TTC549 (cell line): ENCODE results near the gene ERBB3.
"Not testable (repeated sequence)": the region's sequence is repeated elsewhere in the genome, so short reads cannot be mapped to it uniquely, and the experiment has no call there.

Experiments used
- FAIRE-seq: peaks from 2 replicates; lab custom pipeline; 2012; peaks lifted over from hg19 to GRCh38; lab: Jason Lieb, UNC

Gene ERBB3

DNA sequence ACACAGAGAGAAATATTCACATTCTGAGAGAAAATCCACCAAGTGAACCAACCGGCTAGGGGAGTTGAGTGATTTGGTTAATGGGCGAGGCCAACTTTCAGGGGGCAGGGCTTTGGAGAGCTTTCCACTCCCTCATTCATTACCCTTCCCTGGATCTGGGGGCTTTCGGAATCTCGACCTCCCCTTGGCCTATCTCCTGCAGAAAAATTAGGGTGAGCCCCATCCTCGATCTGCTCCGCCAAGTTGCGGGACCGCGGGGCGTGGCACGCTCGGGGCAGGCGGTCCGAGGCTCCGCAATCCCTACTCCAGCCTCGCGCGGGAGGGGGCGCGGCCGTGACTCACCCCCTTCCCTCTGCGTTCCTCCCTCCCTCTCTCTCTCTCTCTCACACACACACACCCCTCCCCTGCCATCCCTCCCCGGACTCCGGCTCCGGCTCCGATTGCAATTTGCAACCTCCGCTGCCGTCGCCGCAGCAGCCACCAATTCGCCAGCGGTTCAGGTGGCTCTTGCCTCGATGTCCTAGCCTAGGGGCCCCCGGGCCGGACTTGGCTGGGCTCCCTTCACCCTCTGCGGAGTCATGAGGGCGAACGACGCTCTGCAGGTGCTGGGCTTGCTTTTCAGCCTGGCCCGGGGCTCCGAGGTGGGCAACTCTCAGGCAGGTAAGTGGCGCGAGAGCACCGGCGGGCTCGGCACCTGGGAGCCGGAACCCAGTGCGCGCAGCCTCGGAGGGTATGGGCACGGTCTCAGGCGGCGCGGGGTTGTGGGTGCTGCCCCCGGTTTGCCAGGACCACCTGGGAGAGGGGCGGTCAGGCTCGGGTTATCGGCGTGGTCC is at the start of gene ERBB3:
Gene ERBB3 (plus strand): TSS at position 443 of the 833 bp plus-strand sequence. CDS start 136 bp downstream, at position 579.
- no peak for FAIRE-seq

GRCh38 chr12:56031987-56032386 is 48.0 kb upstream of the ERBB3 start:
- no peak for FAIRE-seq

- FAIRE-seq, result no peak
Observed at GRCh38 chr12:56034586-56035332, 45.2 kb upstream of the ERBB3 start.

DNA sequence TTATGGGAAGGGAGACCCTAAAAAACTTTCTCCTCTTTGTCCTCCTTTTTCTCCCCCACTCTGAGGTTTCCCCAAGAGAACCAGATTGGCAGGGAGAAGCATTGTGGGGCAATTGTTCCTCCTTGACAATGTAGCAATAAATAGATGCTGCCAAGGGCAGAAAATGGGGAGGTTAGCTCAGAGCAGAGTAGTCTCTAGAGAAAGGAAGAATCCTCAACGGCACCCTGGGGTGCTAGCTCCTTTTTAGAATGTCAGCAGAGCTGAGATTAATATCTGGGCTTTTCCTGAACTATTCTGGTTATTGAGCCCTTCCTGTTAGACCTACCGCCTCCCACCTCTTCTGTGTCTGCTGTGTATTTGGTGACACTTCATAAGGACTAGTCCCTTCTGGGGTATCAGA is 42.8 kb upstream of the ERBB3 start:
- no peak for FAIRE-seq

DNA sequence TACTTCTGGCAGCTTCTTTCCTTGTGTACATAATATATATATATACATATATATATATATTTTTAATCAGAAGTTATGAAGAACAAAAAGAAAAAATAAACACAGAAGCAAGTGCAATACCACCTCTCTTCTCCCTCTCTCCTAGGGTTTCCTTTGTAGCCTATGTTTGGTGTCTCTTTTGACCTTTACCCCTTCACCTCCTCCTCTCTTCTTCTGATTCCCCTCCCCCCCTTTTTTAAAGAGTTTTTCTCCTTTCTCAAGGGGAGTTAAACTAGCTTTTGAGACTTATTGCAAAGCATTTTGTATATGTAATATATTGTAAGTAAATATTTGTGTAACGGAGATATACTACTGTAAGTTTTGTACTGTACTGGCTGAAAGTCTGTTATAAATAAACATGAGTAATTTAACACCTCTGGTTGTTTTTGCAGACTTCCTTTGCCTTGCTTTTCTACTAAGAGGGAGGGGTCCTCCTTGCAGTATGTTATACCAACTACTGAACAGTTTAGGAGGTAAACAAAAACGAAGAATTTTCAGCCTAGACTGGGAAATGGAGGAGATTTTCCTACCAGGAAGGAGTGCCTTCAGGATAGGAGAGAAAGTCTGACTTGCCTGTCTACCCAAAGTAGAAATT is 41.8 kb upstream of the ERBB3 start:
- FAIRE-seq, result no peak

DNA sequence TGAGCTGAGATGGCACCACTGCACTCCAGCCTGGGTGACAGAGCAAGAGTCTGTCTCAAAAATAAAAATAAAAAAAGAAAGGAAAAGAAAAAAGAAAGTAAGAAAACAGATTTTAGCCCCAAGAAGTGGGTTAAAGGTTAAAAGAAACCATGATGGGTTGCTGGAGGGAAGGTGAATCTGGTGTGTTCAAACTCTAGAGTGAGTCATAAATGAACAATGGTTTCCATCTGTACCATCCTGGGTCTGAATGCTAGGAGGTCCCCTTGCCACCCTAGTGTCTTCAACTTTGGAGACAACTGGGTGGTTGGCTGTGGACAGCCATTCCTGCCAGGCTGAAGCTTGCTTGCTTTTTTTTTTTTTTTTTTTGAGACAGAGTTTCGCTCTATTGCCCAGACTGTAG is 39.8 kb upstream of the ERBB3 start:
- no peak for FAIRE-seq

DNA sequence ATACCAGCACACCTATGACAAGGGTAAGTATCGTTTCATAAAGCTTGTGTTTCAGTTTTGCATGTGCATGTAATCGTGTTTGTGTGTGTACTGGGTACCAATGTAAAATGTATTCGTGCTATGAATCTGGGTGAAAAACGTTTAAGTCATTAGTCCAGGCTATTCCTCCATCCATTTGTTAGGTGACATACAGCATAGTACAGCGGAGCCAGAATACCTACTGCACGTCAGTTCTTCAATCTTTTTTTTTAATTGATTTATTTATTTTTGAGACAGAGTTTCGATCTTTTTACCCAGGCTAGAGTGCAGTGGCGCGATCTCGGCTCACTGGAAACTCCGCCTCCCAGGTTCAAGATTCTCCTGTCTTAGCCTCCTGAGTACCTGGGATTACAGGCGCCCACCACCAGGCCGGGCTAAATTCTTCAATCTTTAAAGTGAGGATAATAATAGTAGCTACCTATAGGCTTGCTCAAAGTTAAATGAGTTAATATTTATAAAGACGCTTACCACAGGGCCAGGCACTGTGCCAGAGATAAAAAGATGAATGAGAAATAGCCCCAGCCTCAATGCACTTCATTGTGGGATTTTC is 38.9 kb upstream of the ERBB3 start:
- no peak for FAIRE-seq

DNA sequence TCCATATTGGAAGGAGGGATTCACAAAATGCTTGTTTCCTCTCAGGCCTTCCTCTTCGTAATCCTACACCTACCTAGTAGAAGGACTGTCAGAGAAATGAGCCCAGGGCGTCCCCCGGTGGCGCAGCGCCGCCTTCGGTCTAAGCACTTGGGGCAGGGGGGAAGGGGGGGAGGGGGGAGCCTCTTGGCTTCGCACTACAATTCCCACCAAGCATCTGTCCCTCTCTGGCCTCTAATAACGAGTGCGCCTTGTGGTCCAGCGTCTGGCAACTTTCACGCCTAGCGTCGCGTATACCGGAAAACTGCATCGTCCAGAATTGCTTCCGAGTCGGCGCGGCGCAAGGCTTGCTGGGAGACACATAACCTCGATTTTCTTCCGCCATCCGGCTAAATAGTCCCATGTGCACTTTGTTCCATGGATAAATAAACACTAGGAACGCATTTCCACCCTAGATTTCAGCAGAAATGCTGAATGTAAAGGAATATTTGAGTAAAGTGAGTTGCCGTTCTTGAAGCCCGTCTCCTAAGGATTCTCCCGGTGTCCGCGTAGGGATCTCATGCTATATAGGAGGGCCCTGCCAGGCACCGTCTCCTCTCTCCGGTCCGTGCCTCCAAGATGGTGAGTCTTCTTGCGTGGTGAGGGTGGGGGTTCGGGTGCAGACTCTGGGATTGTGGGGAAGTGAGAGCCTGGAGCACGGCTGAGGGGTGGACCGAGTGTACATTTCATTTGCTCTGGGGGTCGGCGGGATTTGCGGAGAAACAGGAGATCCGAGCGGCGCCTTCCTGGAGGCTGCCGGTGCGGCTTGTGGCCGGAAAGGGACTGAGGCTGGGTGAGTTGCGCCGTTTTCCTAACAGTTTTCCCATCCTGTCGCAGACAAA is 38.2 kb upstream of the ERBB3 start, which contains the start of gene RPS26:
Gene RPS26 (plus strand): TSS at position 367 of the 878 bp plus-strand sequence. CDS start 249 bp downstream, at position 616.
- no peak for FAIRE-seq

GRCh38 chr12:56042430-56042813 is 37.5 kb upstream of the ERBB3 start:
- FAIRE-seq, result not testable (repeated sequence)

GRCh38 chr12:56042843-56043242 is 37.1 kb upstream of the ERBB3 start:
- FAIRE-seq, result no peak

GRCh38 chr12:56046027-56046780 is 33.8 kb upstream of the ERBB3 start:
- no peak for FAIRE-seq

DNA sequence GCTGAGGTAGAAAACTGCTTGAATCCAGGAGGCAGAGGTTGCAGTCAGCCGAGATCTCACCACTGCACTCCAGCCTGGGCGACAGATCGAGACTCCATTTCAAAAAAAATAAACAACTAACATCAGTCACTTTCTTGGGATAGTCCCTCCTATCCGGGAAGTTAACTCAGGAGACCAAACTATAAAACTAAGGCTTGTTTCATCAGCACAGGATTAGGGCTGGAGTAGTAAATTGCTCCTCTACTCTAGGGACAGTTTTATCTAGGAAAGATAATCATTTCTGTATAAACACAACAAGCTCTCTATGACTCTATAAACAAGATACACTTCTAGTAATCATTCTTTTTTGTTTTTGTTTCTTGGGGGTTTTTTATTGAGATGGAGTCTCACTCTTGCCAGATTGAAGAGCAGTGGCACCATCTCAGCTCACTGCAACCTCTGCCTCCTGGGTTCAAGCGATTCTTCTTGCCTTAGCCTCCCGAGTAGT is 26.5 kb upstream of the ERBB3 start:
- FAIRE-seq, result no peak

- not testable (repeated sequence) for FAIRE-seq
Observed at GRCh38 chr12:56059964-56060363, 20.0 kb upstream of the ERBB3 start.

- FAIRE-seq, result no peak
Observed at GRCh38 chr12:56061982-56062381, 18.0 kb upstream of the ERBB3 start.

GRCh38 chr12:56062996-56063395 is 17.0 kb upstream of the ERBB3 start:
- FAIRE-seq, result no peak

DNA sequence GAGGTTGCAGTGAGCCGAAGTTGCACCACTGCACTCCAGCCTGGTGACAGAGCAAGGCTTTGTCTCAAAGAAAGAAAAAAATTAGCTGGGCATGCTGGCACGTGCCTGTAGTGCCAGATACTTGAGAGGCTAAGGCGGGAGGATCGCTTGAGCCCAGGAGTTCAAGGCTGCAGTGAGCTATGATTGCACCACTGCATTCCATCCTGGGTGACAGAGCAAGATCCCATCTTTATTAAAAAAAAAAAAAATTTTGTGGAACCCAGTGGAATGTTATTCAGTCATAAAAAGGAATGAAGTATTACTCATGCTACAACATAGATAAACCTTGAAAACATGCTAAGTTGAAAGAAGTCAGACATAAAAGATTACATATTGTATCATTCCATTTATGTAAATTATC is 8.3 kb upstream of the ERBB3 start:
- FAIRE-seq, result no peak

DNA sequence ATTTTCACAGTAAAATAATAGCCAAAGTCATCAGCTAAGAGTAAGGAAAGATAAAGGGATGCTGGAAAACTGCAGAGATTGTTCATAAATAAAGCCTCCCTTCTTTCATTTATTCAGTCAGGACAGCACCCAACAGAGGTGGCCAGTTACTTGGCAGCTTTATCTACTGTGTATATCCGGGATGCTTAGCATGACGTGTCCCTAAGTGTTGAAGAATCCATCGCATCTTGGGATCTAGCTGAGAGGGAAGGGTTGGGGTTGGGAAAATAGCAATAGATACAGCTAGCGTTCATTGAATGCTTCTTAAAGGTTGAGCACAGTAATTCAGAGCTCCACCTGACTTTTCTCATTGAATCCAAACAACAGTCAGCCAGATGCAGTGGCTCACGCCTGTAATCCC is 5.6 kb upstream of the ERBB3 start:
- no peak for FAIRE-seq

DNA sequence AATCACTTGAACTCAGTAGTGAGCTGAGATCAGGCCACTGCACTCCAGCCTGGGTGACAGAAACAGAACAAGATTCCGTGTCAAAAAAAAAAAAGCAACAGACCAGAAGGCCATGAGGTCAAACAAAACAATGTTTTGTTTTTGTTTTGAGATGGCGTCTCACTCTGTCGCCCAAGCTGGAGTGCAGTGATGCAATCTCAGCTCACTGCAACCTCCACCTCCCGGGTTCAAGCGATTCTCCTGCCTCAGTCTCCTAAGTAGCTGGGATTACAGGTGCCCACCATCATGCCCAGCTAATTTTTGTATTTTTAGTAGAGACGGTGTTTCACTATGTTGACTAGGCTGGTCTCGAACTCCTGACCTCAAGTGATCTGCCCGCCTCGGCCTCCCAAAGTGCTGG is 2.0 kb upstream of the ERBB3 start:
- FAIRE-seq, result not testable (repeated sequence)

- FAIRE-seq, result no peak
Observed at GRCh38 chr12:56078427-56078826, 1.5 kb upstream of the ERBB3 start.

- FAIRE-seq, result no peak
Observed at GRCh38 chr12:56078931-56079722, 838 bp upstream of the ERBB3 start.
